RWPE1 (cell line): ENCODE results near the gene SEPTIN2.
"Not testable (repeated sequence)": the region's sequence is repeated elsewhere in the genome, so short reads cannot be mapped to it uniquely, and the experiment has no call there.

Experiments used
- CTCF ChIA-PET: fragments of 350-600 bp; sonication (Branson Sonifier 250); formaldehyde crosslinking; extraction: SDS; loops from one replicate; lab custom pipeline; 2021; lab: Yijun Ruan, JAX
- POLR2A ChIA-PET: fragments of 400-600 bp; formaldehyde crosslinking; extraction: SDS; loops from one replicate; lab custom pipeline; 2020; ENCODE audit warnings: antibody characterized with exemption; ENCODE audit not compliant: low non-redundant PET; lab: Yijun Ruan, JAX
- DNase-seq: peaks from one replicate; pipeline ENCODE4 v3.0.0; 2012; ENCODE audit warnings: low spot score
- H3K27ac ChIP-seq: fragments of 450-650 bp; 2 replicates; pipeline ENCODE4 v1.5.1; 2017
- CTCF ChIP-seq: fragments of 450-650 bp; conservative IDR thresholded peaks from 2 replicates; pipeline ENCODE4 v1.5.1; 2017; ENCODE audit warnings: low read depth, mild to moderate bottlenecking

SEPTIN2 gene

GRCh38 chr2:241363426-241363825 lies 47.7 kb downstream of the SEPTIN2 start:
- H3K27ac ChIP-seq = no peak overlapping the region
- ChIA-PET CTCF (no interaction called here), POLR2A (no interaction called here)
- DNase-seq = no peak
- TF ChIP-seq CTCF = no peak

GRCh38 chr2:241364781-241365180 lies 49.1 kb downstream of the SEPTIN2 start:
- no peak overlapping the region for H3K27ac ChIP-seq
- POLR2A ChIA-PET = no interaction called here
- CTCF ChIA-PET = interaction anchor here (1.3 kb wide), 1 partner anchor 10 kb away, joined by 3 read pairs; no protein-coding TSS in a partner anchor

GRCh38 chr2:241366678-241367077 lies 51.0 kb downstream of the SEPTIN2 start:
- DNase-seq = no peak
- no peak overlapping the region for H3K27ac ChIP-seq
- POLR2A ChIA-PET = no interaction called here
- CTCF ChIA-PET = no interaction called here
- no peak for TF ChIP-seq CTCF

More at GRCh38 chr2:241364781-241365180, 49.1 kb downstream of the SEPTIN2 start:
- no peak for DNase-seq
- no peak for TF ChIP-seq CTCF

- TF ChIP-seq CTCF = no peak
- CTCF ChIA-PET = no interaction called here
- POLR2A ChIA-PET = no interaction called here
- no peak for DNase-seq
- no peak overlapping the region for H3K27ac ChIP-seq
Observed at GRCh38 chr2:241368643-241369042, 52.9 kb downstream of the SEPTIN2 start.

- ChIA-PET POLR2A (no interaction called here), CTCF (no interaction called here)
- no peak for DNase-seq
- H3K27ac ChIP-seq = no peak overlapping the region
- TF ChIP-seq CTCF = no peak
Observed at GRCh38 chr2:241372361-241372992, 56.8 kb downstream of the SEPTIN2 start.

- CTCF ChIA-PET = interaction anchor here (0.6 kb wide), 2 partner anchors 13 to 19 kb away, joined by 3 read pairs; no protein-coding TSS in a partner anchor
- POLR2A ChIA-PET = no interaction called here
- H3K27ac ChIP-seq = no peak overlapping the region
- DNase-seq = no peak
- TF ChIP-seq CTCF = no peak
Observed at GRCh38 chr2:241373446-241373845, 57.7 kb downstream of the SEPTIN2 start.

GRCh38 chr2:241373906-241374305 lies 58.2 kb downstream of the SEPTIN2 start:
- CTCF ChIA-PET = interaction anchor here (1.0 kb wide), 1 partner anchor 9 kb away, joined by 3 read pairs; no protein-coding TSS in a partner anchor
- POLR2A ChIA-PET, DNase-seq, H3K27ac ChIP-seq: not testable (repeated sequence)
